ENCODE data around the gene FSTL4.

FSTL4 gene

DNA sequence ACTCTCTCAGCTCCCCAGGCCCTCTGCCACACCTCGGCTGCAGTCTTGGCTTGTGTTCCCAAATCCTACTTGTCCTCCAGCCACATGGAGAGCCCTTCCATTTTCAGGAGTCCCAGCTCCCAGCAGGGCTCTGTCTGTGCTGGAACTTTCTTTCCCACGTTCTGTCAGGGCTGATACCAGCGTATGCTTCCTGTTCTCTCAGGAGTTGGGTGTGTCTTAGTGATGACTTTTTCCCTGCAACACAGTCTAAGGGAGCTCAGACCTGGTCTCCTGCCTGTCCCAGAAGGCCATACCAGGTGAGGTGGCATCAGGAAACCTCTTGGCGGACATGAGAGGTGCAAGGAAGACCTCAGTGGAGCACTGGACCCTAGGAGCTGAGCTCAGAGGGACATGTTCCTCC, 334.0 kb downstream of the FSTL4 start:
- no peak for DNase-seq

DNA sequence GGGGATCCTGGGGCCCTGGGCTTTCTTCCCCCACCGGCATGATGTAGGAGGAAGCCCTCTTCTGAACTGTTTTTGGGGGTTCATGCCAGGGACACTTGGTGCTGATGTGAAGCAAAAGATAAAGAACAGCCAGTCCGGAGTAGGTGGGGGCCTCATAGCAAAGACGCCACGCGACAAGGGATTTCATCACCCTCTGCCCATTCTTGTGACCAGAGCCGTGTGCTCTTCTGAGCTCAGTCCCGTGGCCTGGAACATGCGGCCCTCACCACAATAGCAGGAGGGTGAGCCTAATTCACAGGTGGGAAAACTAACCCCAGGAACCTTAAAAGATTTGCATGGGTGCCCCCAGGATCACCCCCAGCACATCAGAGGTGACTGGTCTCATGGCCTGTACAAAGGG, 334.6 kb downstream of the FSTL4 start:
- peak in 1 of 2 donors; percentile 9 for DNase-seq

DNA sequence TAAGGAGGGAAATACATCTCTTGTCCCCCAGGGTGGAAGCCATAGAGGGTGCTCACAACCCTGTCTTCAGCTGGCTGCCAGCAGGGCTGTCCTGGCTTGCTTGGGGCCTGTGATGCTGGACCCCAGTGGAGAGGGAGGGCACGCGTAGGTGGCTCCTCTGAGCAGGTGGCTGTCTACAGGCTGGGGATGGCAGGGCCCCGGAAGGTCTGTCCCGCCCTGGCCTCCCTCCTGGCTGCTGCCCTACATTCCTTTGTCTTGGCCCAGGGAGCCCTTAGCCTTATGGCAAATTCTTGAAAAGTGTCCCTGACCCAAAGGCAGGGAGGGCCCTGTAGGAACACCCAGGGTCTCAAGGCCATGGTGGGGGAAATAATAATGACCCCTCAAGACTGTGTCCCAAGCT, 336.2 kb downstream of the FSTL4 start:
- DNase-seq: no peak

- no peak for DNase-seq
These were observed 336.7 kb downstream of the FSTL4 start for GRCh38 chr5:133275631-133276030.

DNA sequence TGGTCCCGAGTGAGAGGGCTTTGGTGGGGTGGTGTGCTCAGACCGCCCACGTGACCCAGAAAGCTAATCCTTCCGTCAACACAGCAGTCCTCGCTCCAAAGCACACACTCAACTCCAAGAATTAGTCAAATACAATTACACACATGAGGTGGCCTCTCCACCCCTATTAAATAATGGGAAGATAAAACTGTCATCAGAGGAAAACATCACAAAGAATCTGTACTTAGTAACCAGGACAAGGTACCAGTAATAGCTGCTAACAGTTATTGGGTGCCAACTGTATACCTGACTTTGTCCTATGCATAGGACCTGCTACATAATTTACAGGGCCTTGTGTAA, 337.8 kb downstream of the FSTL4 start:
- no peak for DNase-seq

GRCh38 chr5:133273661-133274596, 338.4 kb downstream of the FSTL4 start:
- DNase-seq: no peak

DNA sequence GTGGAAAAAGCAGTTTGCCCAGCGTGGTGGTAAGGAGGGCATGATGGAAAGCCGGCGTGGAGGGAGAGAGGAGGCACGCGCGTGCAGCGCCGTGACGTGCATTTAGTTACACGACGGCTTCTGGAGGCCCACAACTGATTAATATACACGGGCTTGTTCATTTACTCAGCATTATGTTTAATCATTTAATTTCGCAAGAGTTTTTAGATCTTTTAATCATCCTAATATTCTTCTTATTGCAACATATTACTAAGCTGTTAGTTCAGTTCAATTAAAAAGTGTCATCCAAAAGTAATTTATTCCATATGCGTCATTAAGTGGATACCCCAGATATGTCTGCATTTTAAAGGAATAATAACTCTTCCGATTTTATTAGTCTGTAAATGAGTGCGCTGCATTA, 340.0 kb downstream of the FSTL4 start:
- DNase-seq: no peak

- DNase-seq: no peak
These were observed 340.7 kb downstream of the FSTL4 start for GRCh38 chr5:133271606-133272005.

GRCh38 chr5:133269691-133270090, 342.6 kb downstream of the FSTL4 start:
- no peak for DNase-seq

GRCh38 chr5:133267601-133268000, 344.7 kb downstream of the FSTL4 start:
- DNase-seq: no peak

DNA sequence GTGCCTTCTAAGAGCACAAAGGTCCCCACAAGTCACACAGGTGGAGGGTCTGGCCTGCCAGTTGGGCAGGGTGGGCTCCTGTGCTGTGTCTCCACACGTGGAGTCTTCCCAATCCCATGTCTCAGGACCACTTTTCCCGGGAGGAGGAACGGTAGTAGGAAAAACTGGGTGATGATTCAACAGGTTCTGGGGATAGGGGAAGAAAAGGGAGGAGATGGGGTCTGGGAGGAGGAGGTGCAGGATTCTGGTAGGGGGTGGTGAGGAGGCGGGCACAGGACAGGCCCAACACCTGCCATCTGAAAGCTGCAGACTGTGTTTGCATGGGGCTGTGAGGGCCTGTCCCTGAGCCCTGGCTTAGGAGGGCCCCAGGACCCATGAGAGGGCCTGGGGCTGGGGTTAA, 345.4 kb downstream of the FSTL4 start:
- DNase-seq: no peak

DNA sequence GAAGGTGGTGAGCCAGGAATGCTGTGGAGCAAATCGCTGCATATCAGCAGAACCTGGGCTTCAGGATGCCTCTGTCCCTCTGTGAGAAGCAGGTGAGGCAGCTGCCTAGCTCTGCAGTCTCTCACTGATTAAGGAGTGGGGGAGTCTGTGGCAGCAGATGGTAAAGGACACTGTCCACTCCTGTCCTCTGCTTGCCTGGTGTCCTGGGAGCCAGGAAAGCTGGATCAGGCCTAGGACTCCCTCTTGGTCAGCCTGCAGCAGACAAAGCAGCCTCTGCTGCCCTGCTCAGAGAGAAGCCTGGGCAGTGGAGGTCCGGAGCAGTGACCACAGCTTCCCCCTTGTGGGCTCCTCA, 345.8 kb downstream of the FSTL4 start:
- DNase-seq: no peak

- DNase-seq: no peak
These were observed 346.4 kb downstream of the FSTL4 start for GRCh38 chr5:133265720-133266526.

DNA sequence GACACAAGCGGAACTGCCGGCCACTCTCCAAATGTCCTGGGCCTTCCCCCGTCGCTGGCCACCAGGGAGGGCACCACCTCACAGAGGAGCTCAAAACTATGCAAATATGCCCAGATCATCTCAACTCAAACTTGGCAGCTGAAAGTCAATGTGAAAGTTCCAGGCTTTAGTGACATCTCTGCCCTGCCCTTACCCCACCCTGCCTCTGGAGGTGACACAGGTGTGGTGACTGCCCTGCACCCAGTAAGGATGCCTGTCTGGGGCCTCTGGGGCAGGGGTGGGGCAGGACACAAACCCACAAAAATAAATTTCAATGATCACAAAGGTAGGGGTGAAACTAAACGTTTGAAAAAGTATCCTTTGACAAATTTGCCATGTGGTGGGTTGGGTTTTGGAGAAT, 347.1 kb downstream of the FSTL4 start:
- no peak for DNase-seq

- no peak for DNase-seq
These were observed 349.7 kb downstream of the FSTL4 start for GRCh38 chr5:133262690-133263089.

DNA sequence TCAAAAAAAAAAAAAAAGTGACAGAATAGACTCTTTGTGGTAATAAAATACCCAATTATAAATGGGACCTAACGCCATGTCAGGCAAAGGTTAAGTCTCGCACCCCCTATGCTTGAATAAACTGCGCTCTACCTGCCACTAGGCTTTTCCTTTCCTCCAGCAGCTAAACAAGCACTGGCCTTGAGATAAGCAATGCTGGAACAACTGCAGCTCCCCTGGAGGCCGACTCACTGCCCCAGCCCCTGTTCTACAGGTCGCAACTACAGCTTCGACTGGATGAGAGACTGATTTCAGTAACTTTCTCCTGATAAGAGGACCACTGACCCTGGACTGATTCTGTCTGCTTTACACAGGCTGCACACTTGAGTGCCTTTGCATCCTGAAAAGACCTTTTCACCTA, 350.3 kb downstream of the FSTL4 start:
- DNase-seq: no peak

DNA sequence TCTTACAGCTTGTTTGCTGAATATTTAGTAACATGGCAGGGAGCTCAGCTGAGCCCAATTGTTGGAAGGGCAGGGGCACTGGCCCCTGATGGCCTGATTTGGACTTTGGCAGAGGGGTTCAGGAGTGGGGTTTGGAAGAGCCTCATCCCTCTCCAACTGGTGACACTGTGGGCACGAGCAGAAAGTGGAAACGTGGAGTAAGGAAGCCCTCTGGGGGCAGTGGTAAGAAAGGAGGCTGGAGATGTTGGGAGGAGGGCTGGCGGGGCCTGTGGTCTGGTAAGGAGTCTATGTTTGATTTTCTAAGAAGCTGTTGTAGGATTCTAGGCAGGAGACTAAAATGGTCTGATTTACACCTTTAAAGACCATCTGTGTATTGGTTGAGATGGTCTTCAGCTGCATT, 351.6 kb downstream of the FSTL4 start:
- DNase-seq: no peak

DNA sequence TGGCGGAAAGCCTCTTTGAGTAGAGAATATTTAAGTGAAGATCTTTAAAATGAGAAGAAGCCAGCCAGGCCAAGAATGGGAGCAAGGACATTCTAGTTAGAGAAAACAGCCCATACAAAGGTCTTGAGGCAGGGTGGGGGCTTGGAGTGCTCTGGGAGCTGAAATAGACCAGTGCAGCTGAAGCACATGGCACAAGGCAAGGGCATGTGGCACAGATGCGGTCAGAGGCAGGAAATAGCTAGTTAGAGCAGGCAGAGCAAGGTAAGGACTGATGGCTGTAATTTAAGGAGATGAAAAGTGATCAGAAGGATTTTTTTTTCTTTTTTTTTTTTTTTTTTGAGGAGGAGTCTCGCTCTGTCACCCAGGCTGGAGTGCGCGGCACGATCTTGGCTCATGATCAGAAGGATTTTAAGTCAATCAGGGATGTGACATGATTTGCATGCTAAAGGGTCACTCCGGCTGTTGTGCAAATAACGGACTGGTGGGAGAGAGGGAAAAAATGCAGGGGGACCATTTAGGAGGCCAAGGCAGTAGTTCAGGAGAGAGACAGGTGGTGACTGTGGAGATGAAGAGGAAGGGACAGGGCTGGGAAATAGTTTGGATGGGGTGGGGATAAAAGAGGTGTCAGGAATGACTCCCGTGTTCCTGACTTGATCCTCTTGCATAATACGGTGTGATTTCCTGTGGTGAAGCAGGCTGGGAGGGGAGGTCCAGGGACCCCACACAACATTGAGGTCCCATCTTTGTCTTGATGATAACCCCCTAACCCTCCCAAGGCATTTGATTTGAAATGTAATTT, 352.9 kb downstream of the FSTL4 start:
- DNase-seq: no peak

GRCh38 chr5:133257977-133258376, 354.4 kb downstream of the FSTL4 start:
- no peak for DNase-seq

GRCh38 chr5:133256276-133256675, 356.1 kb downstream of the FSTL4 start:
- no peak for DNase-seq

- no peak for DNase-seq
These were observed 357.5 kb downstream of the FSTL4 start for GRCh38 chr5:133254803-133255202.

DNA sequence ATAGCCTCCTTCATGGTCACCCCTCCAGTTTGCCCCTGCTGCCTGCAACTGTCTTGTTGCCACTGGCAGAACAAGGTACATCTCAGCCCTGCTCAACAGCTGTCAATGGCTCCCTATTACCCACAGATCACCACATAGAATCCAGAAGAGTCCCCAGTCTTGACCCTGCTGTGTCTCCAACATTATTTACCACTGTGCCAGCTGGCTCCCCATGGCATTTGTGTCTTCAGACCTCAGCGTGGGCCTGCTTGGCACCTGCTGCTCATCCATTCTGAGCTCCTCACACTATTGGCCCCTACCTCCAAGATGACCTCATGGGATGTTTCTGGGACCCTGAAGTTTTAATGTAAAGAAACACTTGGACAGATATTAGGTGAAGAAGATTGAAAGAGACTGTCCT, 358.7 kb downstream of the FSTL4 start:
- DNase-seq: no peak

DNA sequence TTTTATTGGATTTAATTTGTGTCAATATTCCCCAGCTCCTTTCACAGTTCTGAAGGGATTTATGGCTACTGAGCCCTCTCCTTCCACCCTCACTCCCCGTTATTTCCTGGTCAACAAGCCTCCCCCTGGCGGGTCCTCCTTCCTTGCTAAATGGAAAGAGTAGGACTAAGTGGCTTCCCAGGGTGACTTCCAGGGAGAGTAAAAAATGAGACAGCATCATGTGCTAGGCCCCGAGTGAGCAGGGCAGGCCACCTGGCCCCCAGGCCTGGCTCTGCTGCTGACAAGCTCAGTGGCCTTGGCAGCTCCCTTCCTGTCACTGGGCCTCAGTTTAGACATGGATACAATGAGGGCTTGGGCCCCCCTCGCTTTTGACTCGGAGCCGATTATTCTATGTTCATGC, 359.3 kb downstream of the FSTL4 start:
- DNase-seq: no peak

GRCh38 chr5:133252133-133252480, 360.2 kb downstream of the FSTL4 start:
- DNase-seq: no peak
